Measurements from ENCODE around the gene VMP1. TPM values are rescaled to one million over a fixed set of nuclear protein-coding genes. Genes with fewer than 3 reads are reported as not detected.
"Not testable (repeated sequence)": the region's sequence is repeated elsewhere in the genome, so short reads cannot be mapped to it uniquely, and the experiment has no call there.

The VMP1 gene
- total and polyA plus RNA-seq, 12 donors, result 20.5 to 98.9 (median 50.6) TPM

GRCh38 chr17:59786536-59787319, 79.3 kb downstream of the VMP1 start:
- Histone ChIP-seq H3K4me1 (peaks cover 6 to 95% (median 35%) of the 10 kb centered on the region in 9 donors), H3K27me3 (no peaks in the 10 kb centered on the region), H3K36me3 (peaks cover 0 to 3% (median 0%) of the 10 kb centered on the region in 9 donors), H3K9me3 (no peaks in the 10 kb centered on the region), H3K27ac (peak overlapping the region in 9 of 10 donors; percentile 46 to 93 (median 76)), H3K4me3 (peak overlapping the region in 5 of 10 donors; percentile 1 to 30 (median 11))
- ATAC-seq, result peak; percentile 60 to 97 (median 86)
- TF ChIP-seq, protein P1, sequence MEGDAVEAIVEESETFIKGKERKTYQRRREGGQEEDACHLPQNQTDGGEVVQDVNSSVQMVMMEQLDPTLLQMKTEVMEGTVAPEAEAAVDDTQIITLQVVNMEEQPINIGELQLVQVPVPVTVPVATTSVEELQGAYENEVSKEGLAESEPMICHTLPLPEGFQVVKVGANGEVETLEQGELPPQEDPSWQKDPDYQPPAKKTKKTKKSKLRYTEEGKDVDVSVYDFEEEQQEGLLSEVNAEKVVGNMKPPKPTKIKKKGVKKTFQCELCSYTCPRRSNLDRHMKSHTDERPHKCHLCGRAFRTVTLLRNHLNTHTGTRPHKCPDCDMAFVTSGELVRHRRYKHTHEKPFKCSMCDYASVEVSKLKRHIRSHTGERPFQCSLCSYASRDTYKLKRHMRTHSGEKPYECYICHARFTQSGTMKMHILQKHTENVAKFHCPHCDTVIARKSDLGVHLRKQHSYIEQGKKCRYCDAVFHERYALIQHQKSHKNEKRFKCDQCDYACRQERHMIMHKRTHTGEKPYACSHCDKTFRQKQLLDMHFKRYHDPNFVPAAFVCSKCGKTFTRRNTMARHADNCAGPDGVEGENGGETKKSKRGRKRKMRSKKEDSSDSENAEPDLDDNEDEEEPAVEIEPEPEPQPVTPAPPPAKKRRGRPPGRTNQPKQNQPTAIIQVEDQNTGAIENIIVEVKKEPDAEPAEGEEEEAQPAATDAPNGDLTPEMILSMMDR (IDR thresholded peaks at IDR 0.05), result peak in 2 of 9 donors; percentile 14 to 30
- peak in 1 of 2 donors; percentile 65 for DNase-seq
- intact Hi-C loops (cut with DNase I), result loop anchor here in 3 of 10 donors (5.0 to 10.0 kb wide), 2 partner anchors 41 to 48 kb away; no protein-coding TSS in a partner anchor
- WGBS, 2 donors, result 56 to 60% methylated on average over 8 of the region's 8 CpGs

DNA sequence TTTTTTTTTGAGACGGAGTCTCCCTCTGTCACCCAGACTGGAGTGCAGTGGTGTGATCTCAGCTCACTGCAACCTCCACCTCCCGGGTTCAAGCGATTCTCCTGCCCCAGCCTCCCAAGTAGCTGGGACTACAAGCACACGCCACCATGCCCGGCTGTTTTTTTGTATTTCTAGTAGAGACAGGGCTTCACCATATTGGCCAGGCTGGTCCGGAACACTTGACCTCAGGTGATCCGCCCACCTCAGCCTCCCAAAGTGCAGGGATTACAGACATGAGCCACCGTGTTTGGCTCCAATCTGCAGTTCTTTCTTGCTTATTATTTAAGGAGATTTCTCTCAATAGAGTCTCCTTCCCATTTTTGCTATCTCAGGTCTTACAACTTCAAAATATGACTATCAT, 82.4 kb downstream of the VMP1 start:
- not testable (repeated sequence) for ATAC-seq, H3K27me3 ChIP-seq, H3K4me3 ChIP-seq, H3K9me3 ChIP-seq, DNase-seq
- H3K27ac ChIP-seq, result peak overlapping the region in 3 of 10 donors; percentile 51 to 93 (median 57)
- H3K36me3 ChIP-seq, result peaks cover 0 to 15% (median 0%) of the 10 kb centered on the region in 9 donors
- peaks cover 0 to 82% (median 21%) of the 10 kb centered on the region in 9 donors for H3K4me1 ChIP-seq
- intact Hi-C loops (cut with DNase I), result loop anchor here in 3 of 10 donors (5.0 to 10.0 kb wide), 2 partner anchors 37 to 45 kb away; no protein-coding TSS in a partner anchor
- WGBS, 2 donors, result 93 to 96% methylated on average over 7 of the region's 8 CpGs

DNA sequence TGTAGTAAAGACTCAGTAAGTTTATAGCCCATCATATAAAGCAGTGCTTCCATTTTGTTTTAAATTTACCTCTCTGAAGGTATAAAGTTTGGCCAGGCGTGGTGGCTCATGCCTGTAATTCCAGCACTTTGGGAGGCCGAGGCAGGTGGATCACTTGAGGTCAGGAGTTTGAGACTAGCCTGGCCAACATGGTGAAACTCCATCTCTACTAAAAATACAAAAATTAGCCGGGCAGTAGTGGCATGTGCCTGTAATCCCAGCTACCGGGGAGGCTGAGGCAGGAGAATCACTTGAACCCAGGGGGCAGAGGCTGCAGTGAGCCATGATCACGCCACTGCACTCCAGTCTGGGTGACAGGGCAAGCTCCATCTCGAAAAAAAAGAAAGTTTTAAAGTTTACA, 83.0 kb downstream of the VMP1 start:
- Histone ChIP-seq H3K4me1 (peaks cover 0 to 76% (median 18%) of the 10 kb centered on the region in 9 donors), H3K27ac (peak overlapping the region in 7 of 10 donors; percentile 16 to 93 (median 42)), H3K36me3 (peaks cover 0 to 21% (median 0%) of the 10 kb centered on the region in 9 donors)
- intact Hi-C loops (cut with DNase I); ATAC-seq; H3K9me3 ChIP-seq; H3K27me3 ChIP-seq; H3K4me3 ChIP-seq; DNase-seq: not testable (repeated sequence)
- 94 to 95% methylated on average over 6 of the region's 6 CpGs for WGBS, 2 donors

GRCh38 chr17:59790910-59791309, 83.5 kb downstream of the VMP1 start:
- TF ChIP-seq, protein P1 (IDR thresholded peaks at IDR 0.05), result no peak
- ATAC-seq, result peak in 1 of 8 donors; percentile 4
- peaks cover 0 to 73% (median 18%) of the 10 kb centered on the region in 9 donors for H3K4me1 ChIP-seq
- no peak overlapping the region for H3K4me3 ChIP-seq
- no peaks in the 10 kb centered on the region for H3K9me3 ChIP-seq
- DNase-seq, result no peak
- peak overlapping the region in 7 of 10 donors; percentile 16 to 93 (median 42) for H3K27ac ChIP-seq
- peaks cover 0 to 22% (median 0%) of the 10 kb centered on the region in 9 donors for H3K36me3 ChIP-seq
- intact Hi-C loops (cut with DNase I), result no loop called here
- H3K27me3 ChIP-seq, result no peaks in the 10 kb centered on the region
- WGBS, 2 donors, result 87% methylated on average over 4 of the region's 4 CpGs

- no peaks in the 10 kb centered on the region for H3K27me3 ChIP-seq
- H3K4me1 ChIP-seq, result peaks cover 0 to 70% (median 9%) of the 10 kb centered on the region in 9 donors
- H3K27ac ChIP-seq, result peak overlapping the region in 2 of 10 donors; percentile 15 to 93
- H3K4me3 ChIP-seq, result no peak overlapping the region
- intact Hi-C loops (cut with DNase I), result no loop called here
- TF ChIP-seq, protein P1 (IDR thresholded peaks at IDR 0.05), result no peak
- H3K9me3 ChIP-seq, result no peaks in the 10 kb centered on the region
- DNase-seq (no peak), ATAC-seq (no peak)
- WGBS, 2 donors, result 91 to 93% methylated on average over 7 of the region's 7 CpGs
- peaks cover 0 to 22% (median 0%) of the 10 kb centered on the region in 9 donors for H3K36me3 ChIP-seq
Observed at GRCh38 chr17:59791603-59792457, 84.4 kb downstream of the VMP1 start.

DNA sequence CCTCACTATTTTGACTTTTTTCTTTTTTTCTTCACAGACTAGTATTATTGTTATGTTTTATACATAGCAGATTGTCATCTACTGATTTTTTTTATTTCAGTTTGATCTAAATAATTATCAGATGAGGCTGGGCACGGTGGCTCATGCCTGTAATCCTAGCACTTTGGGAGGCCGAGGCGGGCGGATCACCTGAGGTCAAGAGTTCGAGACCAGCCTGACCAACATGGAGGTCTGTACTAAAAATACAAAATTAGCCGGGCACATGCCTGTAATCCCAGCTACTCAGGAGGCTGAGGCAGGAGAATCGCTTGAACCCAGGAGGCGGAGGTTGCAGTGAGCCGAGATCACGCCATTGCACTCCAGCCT, 85.0 kb downstream of the VMP1 start:
- H3K4me3 ChIP-seq; intact Hi-C loops (cut with DNase I); DNase-seq; ATAC-seq; H3K27me3 ChIP-seq; H3K9me3 ChIP-seq: not testable (repeated sequence)
- H3K36me3 ChIP-seq, result peaks cover 0 to 22% (median 0%) of the 10 kb centered on the region in 9 donors
- H3K4me1 ChIP-seq, result peaks cover 0 to 70% (median 5%) of the 10 kb centered on the region in 9 donors
- peak overlapping the region in 3 of 10 donors; percentile 4 to 93 (median 15) for H3K27ac ChIP-seq
- WGBS, 2 donors, result 94 to 97% methylated on average over 10 of the region's 10 CpGs
